ENCODE data around the gene MAS1. TPM values are rescaled to one million over a fixed set of nuclear protein-coding genes. Genes with fewer than 3 reads are reported as not detected.

The MAS1 gene
- total and polyA plus RNA-seq, 2 donors (not counting 3 experiments of a cell fraction or from before 2014, with no cell fraction given), result not detected

DNA sequence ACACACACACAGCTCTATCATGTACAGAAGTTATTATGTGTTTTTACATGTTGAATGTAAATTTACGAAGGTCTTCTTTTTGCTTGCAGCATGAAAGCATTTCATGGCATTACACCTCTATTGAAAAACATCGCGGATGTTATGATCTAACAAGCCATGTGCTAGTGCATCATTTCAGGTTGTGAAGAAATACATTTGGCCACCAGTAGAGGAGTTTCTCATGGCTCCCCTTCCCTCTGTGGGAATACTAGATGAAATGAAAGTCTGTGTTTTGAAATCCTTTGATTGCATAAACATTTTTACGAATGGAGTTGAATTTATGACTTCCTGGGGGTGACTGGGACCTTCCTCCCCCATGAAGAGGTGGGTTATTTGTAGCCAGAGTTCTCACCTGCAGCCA lies 17.7 kb downstream of the MAS1 start:
- no peak for TF ChIP-seq MYC (IDR thresholded peaks at IDR 0.05; ENCODE audit: low read depth, low read length)
- TF ChIP-seq POLR2AphosphoS5 (IDR thresholded peaks at IDR 0.05; ENCODE audit: insufficient read depth, low read depth, low read length), result no peak
- TF ChIP-seq GATA2 (IDR thresholded peaks at IDR 0.05; ENCODE audit: insufficient read depth, insufficient read length, low read depth, low read length), result no peak
- TF ChIP-seq EZH2 (IDR thresholded peaks at IDR 0.05; ENCODE audit: borderline replicate concordance, low read depth, low read length, severe bottlenecking), result no peak
- H4K20me1 ChIP-seq (replicated peaks; ENCODE audit: control insufficient read depth, extremely low read depth, insufficient read depth, low read length), result no peaks in the 10 kb centered on the region
- ChIA-PET CTCF (no interaction called here), POLR2A (no interaction called here)
- H3K4me2 ChIP-seq (ENCODE audit: insufficient read depth, low read length), result no peak overlapping the region
- H2AFZ ChIP-seq (ENCODE audit: low read depth, low read length), result no peak overlapping the region
- no peaks in the 10 kb centered on the region for H3K27me3 ChIP-seq (ENCODE audit: control insufficient read depth in 2 of 2, insufficient read depth in 2 of 2, low read length in 2 of 2)
- no peak overlapping the region for H3K4me3 ChIP-seq (replicated peaks in 1 of 3; ENCODE audit: insufficient read depth in 1 of 3, low read depth in 1 of 3, low read length in 3 of 3)
- H3K27ac ChIP-seq (ENCODE audit: insufficient read depth, low read depth, low read length), result no peak overlapping the region
- H3K79me2 ChIP-seq (ENCODE audit: control insufficient read depth, insufficient read depth, low read length), result no peaks in the 10 kb centered on the region
- DNase-seq (ENCODE audit: low read depth, low spot score) (no peak), FAIRE-seq (no peak)
- no peaks in the 10 kb centered on the region for H3K9me3 ChIP-seq (replicated peaks; ENCODE audit: control insufficient read depth, insufficient read depth, low read length)
- H3K9ac ChIP-seq (replicated peaks; ENCODE audit: extremely low read depth, insufficient read depth, low read length), result no peak overlapping the region
- no peaks in the 10 kb centered on the region for H3K9me1 ChIP-seq (replicated peaks; ENCODE audit: control insufficient read depth, extremely low read depth, insufficient read depth, low read length)
- BruUV-seq (replicated peaks), result no TSS peak
- intact Hi-C loops (cut with micrococcal nuclease) (no loop called here), dilution Hi-C loops (cut with MboI; ENCODE audit: extremely low pct_ligation_motif_present, low sequenced_read_pairs) (no loop called here)
- H3K4me1 ChIP-seq (ENCODE audit: control insufficient read depth, extremely low read depth, insufficient read depth, low read length), result no peaks in the 10 kb centered on the region
- no peaks in the 10 kb centered on the region for H3K36me3 ChIP-seq (ENCODE audit: control insufficient read depth in 2 of 2, extremely low read depth in 1 of 2, insufficient read depth in 2 of 2, low read length in 2 of 2)

DNA sequence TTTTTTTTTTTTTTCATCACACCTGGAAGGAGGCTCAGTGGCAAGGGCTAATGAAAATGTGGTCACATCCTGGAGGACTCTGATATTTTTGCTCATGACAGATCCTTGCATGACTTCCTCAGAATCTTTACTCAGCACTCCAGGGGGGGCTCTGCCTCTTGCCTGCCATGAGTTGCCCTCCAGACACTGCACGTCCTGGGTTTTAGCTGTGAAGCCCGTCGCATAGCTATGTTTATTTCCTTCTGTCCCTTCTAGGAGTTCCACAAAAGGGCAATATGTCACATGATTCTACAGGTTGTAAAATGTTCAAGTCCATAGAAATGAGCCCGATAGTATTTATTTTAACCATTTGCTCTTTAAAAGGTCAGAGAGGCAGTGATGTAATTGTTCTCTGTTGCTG lies 18.2 kb downstream of the MAS1 start:
- ChIA-PET CTCF (no interaction called here), POLR2A (no interaction called here)
- no peaks in the 10 kb centered on the region for H3K36me3 ChIP-seq (ENCODE audit: control insufficient read depth in 2 of 2, extremely low read depth in 1 of 2, insufficient read depth in 2 of 2, low read length in 2 of 2)
- DNase-seq (ENCODE audit: low read depth, low spot score) (no peak), FAIRE-seq (no peak)
- no peaks in the 10 kb centered on the region for H3K4me1 ChIP-seq (ENCODE audit: control insufficient read depth, extremely low read depth, insufficient read depth, low read length)
- H3K4me3 ChIP-seq (replicated peaks in 1 of 3; ENCODE audit: insufficient read depth in 1 of 3, low read depth in 1 of 3, low read length in 3 of 3), result no peak overlapping the region
- H4K20me1 ChIP-seq (replicated peaks; ENCODE audit: control insufficient read depth, extremely low read depth, insufficient read depth, low read length), result no peaks in the 10 kb centered on the region
- no peaks in the 10 kb centered on the region for H3K79me2 ChIP-seq (ENCODE audit: control insufficient read depth, insufficient read depth, low read length)
- dilution Hi-C loops (cut with MboI; ENCODE audit: extremely low pct_ligation_motif_present, low sequenced_read_pairs), result no loop called here
- no peak overlapping the region for H3K27ac ChIP-seq (ENCODE audit: insufficient read depth, low read depth, low read length)
- intact Hi-C loops (cut with micrococcal nuclease), result no loop called here
- H3K9me3 ChIP-seq (replicated peaks; ENCODE audit: control insufficient read depth, insufficient read depth, low read length), result no peaks in the 10 kb centered on the region
- H3K9ac ChIP-seq (replicated peaks; ENCODE audit: extremely low read depth, insufficient read depth, low read length), result no peak overlapping the region
- no peaks in the 10 kb centered on the region for H3K27me3 ChIP-seq (ENCODE audit: control insufficient read depth in 2 of 2, insufficient read depth in 2 of 2, low read length in 2 of 2)
- H3K4me2 ChIP-seq (ENCODE audit: insufficient read depth, low read length), result no peak overlapping the region
- no peak overlapping the region for H2AFZ ChIP-seq (ENCODE audit: low read depth, low read length)
- no peaks in the 10 kb centered on the region for H3K9me1 ChIP-seq (replicated peaks; ENCODE audit: control insufficient read depth, extremely low read depth, insufficient read depth, low read length)
- TF ChIP-seq MYC (IDR thresholded peaks at IDR 0.05; ENCODE audit: low read depth, low read length) (no peak), FOS (IDR thresholded peaks at IDR 0.05; ENCODE audit: borderline replicate concordance, insufficient read depth, low read length) (no peak), EZH2 (IDR thresholded peaks at IDR 0.05; ENCODE audit: borderline replicate concordance, low read depth, low read length, severe bottlenecking) (no peak), JUN (IDR thresholded peaks at IDR 0.05; ENCODE audit: borderline replicate concordance, insufficient read depth, insufficient read length, low read depth) (no peak), GATA2 (IDR thresholded peaks at IDR 0.05; ENCODE audit: insufficient read depth, insufficient read length, low read depth, low read length) (no peak), MAX (IDR thresholded peaks at IDR 0.05; ENCODE audit: insufficient read depth, insufficient read length) (no peak), POLR2A (IDR thresholded peaks at IDR 0.05; ENCODE audit: low read depth, low read length) (no peak), CTCF (IDR thresholded peaks at IDR 0.05; ENCODE audit: extremely low read depth in 1 of 2, insufficient read depth in 1 of 2, low read depth in 1 of 2, low read length in 2 of 2) (no peak), POLR2AphosphoS5 (IDR thresholded peaks at IDR 0.05; ENCODE audit: insufficient read depth, low read depth, low read length) (no peak)
- BruUV-seq (replicated peaks), result no TSS peak
